GM13976 (cell line): ENCODE data around the gene SIDT2.
"Not testable (repeated sequence)": the region's sequence is repeated elsewhere in the genome, so short reads cannot be mapped to it uniquely, and the experiment has no call there.

Experiments
- DNase-seq: peaks from one replicate; pipeline ENCODE4 v3.0.0; 2012; ENCODE audit warnings: low spot score
- CTCF ChIP-seq: IDR thresholded peaks from 2 replicates; pipeline ENCODE4 v1.5.1; 2012; ENCODE audit warnings: borderline replicate concordance, mild to moderate bottlenecking; ENCODE audit not compliant: insufficient read depth; ENCODE audit errors: extremely low read depth, missing control alignments, control extremely low read depth
- in situ Hi-C: fragments of 300-500 bp; cut with MboI; formaldehyde crosslinking; loops from one replicate; pipeline ENCODE4 v1.12.0; 2022; ENCODE audit warnings: low sequenced_read_pairs, mixed read lengths, inconsistent platforms; ENCODE audit not compliant: unreplicated experiment

The SIDT2 gene

GRCh38 chr11:117204283-117205080 is 25.9 kb downstream of the SIDT2 start:
- no peak for TF ChIP-seq CTCF
- in situ Hi-C loops, result no loop called here
- peak; percentile 13 for DNase-seq

DNA sequence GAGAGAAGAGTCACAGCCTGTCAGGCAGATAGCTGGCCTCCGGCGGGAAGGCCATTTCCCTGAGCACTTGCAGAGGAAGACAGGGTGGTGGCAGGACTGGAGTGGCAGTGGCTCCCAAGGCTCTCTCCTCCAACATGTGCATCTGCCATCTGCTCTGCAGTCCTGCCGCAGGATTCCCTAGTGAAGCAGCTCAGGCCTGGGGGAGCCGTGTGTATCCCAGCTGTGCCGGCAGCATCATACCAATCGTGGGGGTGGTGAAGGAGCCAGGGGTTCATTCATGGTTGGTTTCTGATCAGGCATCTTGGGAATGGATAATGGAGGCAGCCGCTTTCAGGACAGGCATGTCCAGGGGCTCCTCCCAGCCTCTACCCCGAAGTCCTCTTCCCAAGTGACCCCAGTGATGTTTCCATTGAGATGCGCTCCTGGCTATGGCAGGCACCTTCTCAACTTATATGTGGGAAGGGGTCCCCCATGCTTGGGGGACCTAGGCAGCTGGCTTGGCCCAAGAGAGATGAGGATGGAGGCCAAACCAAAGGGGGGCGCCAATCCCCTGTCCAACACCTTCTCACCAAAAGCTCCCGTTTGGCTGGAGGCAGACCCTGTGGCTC is 26.8 kb downstream of the SIDT2 start:
- in situ Hi-C loops, result no loop called here
- no peak for TF ChIP-seq CTCF

GRCh38 chr11:117206111-117206510 is 27.6 kb downstream of the SIDT2 start:
- in situ Hi-C loops, DNase-seq: not testable (repeated sequence)

More for the DNA sequence above, 26.8 kb downstream of the SIDT2 start:
- peak; percentile 16 for DNase-seq

DNA sequence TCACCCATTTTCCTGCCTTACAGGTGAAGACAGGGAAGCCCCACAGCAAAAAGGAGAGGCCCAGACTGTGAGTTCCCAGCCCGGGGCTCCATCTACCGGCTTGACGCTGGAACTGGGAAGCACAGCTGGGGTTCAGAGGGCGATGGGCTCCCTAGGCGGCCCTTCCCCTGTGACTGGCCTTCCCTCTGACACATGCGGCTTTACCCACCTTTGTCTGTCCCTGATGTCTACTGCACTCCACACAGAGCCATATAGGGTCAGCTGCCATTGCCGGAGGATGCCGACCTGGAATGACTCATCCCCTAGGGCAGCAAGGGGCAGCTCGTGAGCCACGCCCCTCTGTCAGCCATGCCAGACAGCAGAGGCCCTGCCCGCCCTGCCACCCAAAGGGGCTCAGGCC is 28.3 kb downstream of the SIDT2 start:
- DNase-seq, in situ Hi-C loops: not testable (repeated sequence)

- in situ Hi-C loops, DNase-seq: not testable (repeated sequence)
Observed at GRCh38 chr11:117207481-117207880, 28.9 kb downstream of the SIDT2 start.

DNA sequence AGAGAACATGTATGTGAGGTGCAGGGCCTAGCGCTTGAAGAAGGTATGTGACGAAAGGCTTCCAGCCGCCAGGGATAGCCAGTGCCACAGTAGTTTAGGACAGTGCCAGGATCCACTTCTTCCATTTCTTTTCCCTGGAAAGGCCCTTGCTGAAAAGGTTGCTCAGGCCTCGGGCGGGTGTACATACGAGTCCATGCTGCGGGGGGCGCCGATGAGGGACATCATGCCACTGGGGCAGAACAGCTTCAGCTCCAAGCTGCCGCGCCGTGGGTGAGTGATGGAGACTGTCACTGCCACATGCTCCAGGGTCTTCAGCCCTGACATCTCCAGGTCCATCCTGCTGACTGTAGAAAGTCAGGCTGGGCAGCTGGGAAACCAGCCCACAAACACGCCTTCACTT is 30.2 kb downstream of the SIDT2 start:
- in situ Hi-C loops, DNase-seq: not testable (repeated sequence)

GRCh38 chr11:117209351-117210125 is 31.0 kb downstream of the SIDT2 start:
- DNase-seq, in situ Hi-C loops: not testable (repeated sequence)

- in situ Hi-C loops, result no loop called here
- no peak for TF ChIP-seq CTCF
- no peak for DNase-seq
Observed at GRCh38 chr11:117210620-117211019, 32.1 kb downstream of the SIDT2 start.

DNA sequence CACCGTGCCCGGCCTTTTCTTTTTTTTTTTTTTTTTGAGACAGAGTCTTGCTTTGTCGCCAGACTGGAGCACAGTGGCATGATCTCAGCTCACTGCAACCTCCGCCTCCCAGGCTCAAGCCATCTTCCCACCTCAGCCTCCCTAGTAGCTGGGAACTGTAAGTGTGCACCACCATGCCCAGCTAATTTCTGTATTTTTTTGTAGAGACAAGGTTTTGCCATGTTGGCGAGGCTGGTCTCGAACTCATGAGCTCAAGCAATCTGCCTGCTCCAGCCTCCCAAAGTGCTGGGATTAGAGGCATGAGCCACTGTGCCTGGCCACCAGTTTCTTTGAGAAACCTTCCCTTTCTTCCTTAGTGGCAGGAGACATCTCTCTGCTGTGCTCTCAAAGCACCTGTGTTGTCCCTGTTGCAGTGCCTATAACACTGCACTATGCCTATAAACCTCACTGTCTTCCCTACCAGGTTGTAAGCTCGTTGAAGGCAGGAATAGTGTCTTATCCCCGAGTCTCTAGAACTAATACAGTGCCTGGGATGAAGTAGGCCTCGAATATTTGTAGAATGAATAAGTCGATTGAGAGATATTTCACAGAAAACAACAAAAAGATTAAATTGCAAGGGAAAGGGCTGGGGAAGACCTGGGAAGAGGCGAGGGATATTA is 34.3 kb downstream of the SIDT2 start:
- no peak for TF ChIP-seq CTCF
- in situ Hi-C loops, result no loop called here
- no peak for DNase-seq
